ENCODE measurements around the gene KLF3. TPM values are rescaled to one million over a fixed set of nuclear protein-coding genes. Genes with fewer than 3 reads are reported as not detected.
A peak's percentile ranks its signal among the peaks of the same experiment; 100 is the strongest.

KLF3 gene
- total and polyA plus RNA-seq, 2 experiments from 2014 or later = 15.0 to 16.5 TPM

GRCh38 chr4:38728631-38729141 is 64.7 kb downstream of the KLF3 start:
- H3K9me2 ChIP-seq (ENCODE audit: insufficient read depth) = 0 out of 2 replicates have a peak, but pooled peaks cover 7% of the 10 kb centered on the region
- no peak overlapping the region for H3K4me3 ChIP-seq
- H2AFZ ChIP-seq = no peak overlapping the region
- 0 out of 2 replicates have a peak, but pooled peaks cover 4% of the 10 kb centered on the region for H3K4me1 ChIP-seq (ENCODE audit: insufficient read depth)
- peak; percentile 47 to 69 for TF ChIP-seq CTCF (conservative IDR thresholded peaks at IDR 0.05; ENCODE audit: low read depth in 2 of 2)
- TF ChIP-seq ZNF114 (CRISPR knock-in tag; IDR thresholded peaks at IDR 0.05) = no peak
- TF ChIP-seq NANOG (IDR thresholded peaks at IDR 0.05; ENCODE audit: borderline replicate concordance) = no peak
- H3F3A ChIP-seq (replicated peaks; ENCODE audit: low read depth) = no peaks in the 10 kb centered on the region
- ATAC-seq (peak; percentile 61), DNase-seq (ENCODE audit: low spot score) (peak; percentile 70)
- no peaks in the 10 kb centered on the region for H3K36me3 ChIP-seq (ENCODE audit: insufficient read depth)
- no peak overlapping the region for H3K27ac ChIP-seq (ENCODE audit: low read depth)
- no peak overlapping the region for H3K27ac Mint-ChIP-seq
- no peaks in the 10 kb centered on the region for H3K79me2 ChIP-seq (replicated peaks; ENCODE audit: insufficient read depth)
- peaks cover 12% of the 10 kb centered on the region for H3K4me1 Mint-ChIP-seq
- peaks cover 7% of the 10 kb centered on the region for H3K27me3 Mint-ChIP-seq (ENCODE audit: insufficient read depth, low read depth, poor library complexity)
- no peak overlapping the region for H3K4me3 Mint-ChIP-seq
- H3K4me2 ChIP-seq = no peak overlapping the region
- no peaks in the 10 kb centered on the region for H3K27me3 ChIP-seq (ENCODE audit: insufficient read depth)
- peaks cover 10% of the 10 kb centered on the region; the same call in 2 of the 3 replicates for H3K36me3 Mint-ChIP-seq (ENCODE audit: low read depth)
- H3K9me3 Mint-ChIP-seq = peaks cover 10% of the 10 kb centered on the region
- no peaks in the 10 kb centered on the region for H4K20me1 ChIP-seq (replicated peaks; ENCODE audit: insufficient read depth)

GRCh38 chr4:38730493-38730829 is 66.5 kb downstream of the KLF3 start:
- no peak overlapping the region for H3K4me2 ChIP-seq
- no peak overlapping the region for H3K4me3 Mint-ChIP-seq
- no peaks in the 10 kb centered on the region for H4K20me1 ChIP-seq (replicated peaks; ENCODE audit: insufficient read depth)
- H3F3A ChIP-seq (replicated peaks; ENCODE audit: low read depth) = no peaks in the 10 kb centered on the region
- no peaks in the 10 kb centered on the region for H3K4me1 ChIP-seq (ENCODE audit: insufficient read depth)
- no peak for ATAC-seq
- no peaks in the 10 kb centered on the region for H3K36me3 ChIP-seq (ENCODE audit: insufficient read depth)
- no peaks in the 10 kb centered on the region for H3K27me3 ChIP-seq (ENCODE audit: insufficient read depth)
- DNase-seq (ENCODE audit: low spot score) = no peak
- H3K27ac ChIP-seq (ENCODE audit: low read depth) = no peak overlapping the region
- H3K9me2 ChIP-seq (ENCODE audit: insufficient read depth) = 0 out of 2 replicates have a peak, but pooled peaks cover 3% of the 10 kb centered on the region
- no peak overlapping the region for H3K4me3 ChIP-seq
- H3K79me2 ChIP-seq (replicated peaks; ENCODE audit: insufficient read depth) = no peaks in the 10 kb centered on the region
- H3K27ac Mint-ChIP-seq = no peak overlapping the region
- H2AFZ ChIP-seq = peak overlapping the region; percentile 39; the same call in 1 of the 2 replicates
- peaks cover 12% of the 10 kb centered on the region for H3K36me3 Mint-ChIP-seq (ENCODE audit: low read depth)
- H3K9me3 Mint-ChIP-seq = peaks cover 19% of the 10 kb centered on the region
- peaks cover 7% of the 10 kb centered on the region for H3K27me3 Mint-ChIP-seq (ENCODE audit: insufficient read depth, low read depth, poor library complexity)
- peaks cover 12% of the 10 kb centered on the region for H3K4me1 Mint-ChIP-seq
- TF ChIP-seq POLR2AphosphoS5 (IDR thresholded peaks at IDR 0.05; ENCODE audit: low read depth) = no peak
- TF ChIP-seq ZNF114 (CRISPR knock-in tag; IDR thresholded peaks at IDR 0.05) = no peak
- no peak for TF ChIP-seq CTCF (conservative IDR thresholded peaks at IDR 0.05; ENCODE audit: low read depth in 2 of 2)
- TF ChIP-seq ZNF331 (CRISPR knock-in tag; IDR thresholded peaks at IDR 0.05; ENCODE audit: low read depth) = no peak
- no peak for TF ChIP-seq JUNB (IDR thresholded peaks at IDR 0.05; ENCODE audit: unreplicated experiment)
- TF ChIP-seq STAT1 (IDR thresholded peaks at IDR 0.05; ENCODE audit: unreplicated experiment) = no peak
- no peak for TF ChIP-seq CREB1 (CRISPR knock-in tag; IDR thresholded peaks at IDR 0.05; ENCODE audit: low read depth)
- TF ChIP-seq ETS1 (IDR thresholded peaks at IDR 0.05) = no peak
- no peak for TF ChIP-seq REST (IDR thresholded peaks at IDR 0.05; ENCODE audit: unreplicated experiment)
- no peak for TF ChIP-seq NANOG (IDR thresholded peaks at IDR 0.05; ENCODE audit: borderline replicate concordance)
